Panc1 (cell line): ENCODE results near the gene NLRP6.

Experiments
- CTCF ChIP-seq: fragments of 450-650 bp; IDR thresholded peaks from 2 replicates; pipeline ENCODE4 v1.5.1; 2017; ENCODE audit warnings: mild to moderate bottlenecking
- POLR2AphosphoS5 ChIP-seq: IDR thresholded peaks from 2 replicates; pipeline ENCODE4 v1.6.1; 2012; ENCODE audit warnings: mild to moderate bottlenecking, low read depth, low read length, moderate library complexity
- REST ChIP-seq, 2 experiments: IDR thresholded peaks; 2 replicates each; pipeline ENCODE4 v1.6.1; 2011 to 2012; ENCODE audit warnings: low read depth in 2 of 2, control low read depth in 1 of 2, low read length in 1 of 2, mild to moderate bottlenecking in 1 of 2, moderate library complexity in 1 of 2; ENCODE audit not compliant: insufficient read depth in 1 of 2

GRCh38 chr11:304061-304506 is 25.9 kb downstream of the NLRP6 start:
- TF ChIP-seq CTCF (no peak), POLR2AphosphoS5 (no peak), REST (IDR thresholded peaks at IDR 0.05; ENCODE audit: insufficient read depth in 1 of 2, low read depth in 2 of 2, low read length in 1 of 2) (no peak)
